ENCODE data around the gene SESN1.

The SESN1 gene

DNA sequence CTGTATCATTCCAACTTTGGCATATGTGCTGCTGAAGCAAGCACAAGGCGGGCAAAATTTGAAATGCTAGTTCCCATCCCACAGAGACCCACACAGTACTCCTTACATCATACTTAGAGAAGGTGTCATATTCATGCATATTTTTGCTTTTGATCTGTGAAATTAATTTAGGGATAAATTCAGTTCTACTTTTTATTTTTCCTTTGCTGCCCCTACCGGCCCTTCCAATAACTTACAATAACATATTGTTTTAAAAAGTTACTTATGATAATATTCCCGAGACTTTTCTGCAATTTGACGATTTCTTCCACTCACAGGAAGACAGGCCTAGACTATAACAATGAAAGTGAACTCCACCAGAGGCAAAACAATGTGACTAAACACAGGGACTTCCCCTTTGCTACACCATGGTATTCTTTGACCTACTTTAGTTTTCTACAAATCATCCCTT, 35.0 kb downstream of the SESN1 start:
- DNase-seq (ENCODE audit: low read depth): peak; percentile 24
- no peak overlapping the region for H3K4me3 ChIP-seq (ENCODE audit: low read length)

DNA sequence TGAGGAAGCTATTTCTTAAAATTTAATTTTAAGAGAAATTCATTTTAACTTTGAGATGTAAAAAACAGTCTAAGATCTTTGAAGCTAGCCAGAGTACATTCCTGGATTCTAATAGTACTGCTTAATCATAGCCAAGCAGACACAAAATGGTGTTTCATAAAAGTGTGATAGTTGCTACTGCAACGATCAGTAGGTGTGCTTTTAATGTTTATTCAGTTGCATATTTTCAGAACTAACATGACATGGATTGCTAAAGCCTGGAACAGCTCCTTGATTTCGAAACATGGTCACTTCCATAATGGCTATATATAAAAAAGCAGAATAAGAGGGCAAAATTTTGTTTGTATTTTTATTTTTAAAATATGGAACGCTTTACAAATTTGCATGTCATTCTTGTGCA, 35.5 kb downstream of the SESN1 start:
- TF ChIP-seq, protein P1, sequence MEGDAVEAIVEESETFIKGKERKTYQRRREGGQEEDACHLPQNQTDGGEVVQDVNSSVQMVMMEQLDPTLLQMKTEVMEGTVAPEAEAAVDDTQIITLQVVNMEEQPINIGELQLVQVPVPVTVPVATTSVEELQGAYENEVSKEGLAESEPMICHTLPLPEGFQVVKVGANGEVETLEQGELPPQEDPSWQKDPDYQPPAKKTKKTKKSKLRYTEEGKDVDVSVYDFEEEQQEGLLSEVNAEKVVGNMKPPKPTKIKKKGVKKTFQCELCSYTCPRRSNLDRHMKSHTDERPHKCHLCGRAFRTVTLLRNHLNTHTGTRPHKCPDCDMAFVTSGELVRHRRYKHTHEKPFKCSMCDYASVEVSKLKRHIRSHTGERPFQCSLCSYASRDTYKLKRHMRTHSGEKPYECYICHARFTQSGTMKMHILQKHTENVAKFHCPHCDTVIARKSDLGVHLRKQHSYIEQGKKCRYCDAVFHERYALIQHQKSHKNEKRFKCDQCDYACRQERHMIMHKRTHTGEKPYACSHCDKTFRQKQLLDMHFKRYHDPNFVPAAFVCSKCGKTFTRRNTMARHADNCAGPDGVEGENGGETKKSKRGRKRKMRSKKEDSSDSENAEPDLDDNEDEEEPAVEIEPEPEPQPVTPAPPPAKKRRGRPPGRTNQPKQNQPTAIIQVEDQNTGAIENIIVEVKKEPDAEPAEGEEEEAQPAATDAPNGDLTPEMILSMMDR (conservative IDR thresholded peaks at IDR 0.05; ENCODE audit: low read length): no peak
- DNase-seq (ENCODE audit: low read depth): peak; percentile 31
- H3K4me3 ChIP-seq (ENCODE audit: low read length): no peak overlapping the region

More for the DNA sequence above, 35.0 kb downstream of the SESN1 start:
- TF ChIP-seq, protein P1 (conservative IDR thresholded peaks at IDR 0.05; ENCODE audit: low read length): no peak

DNA sequence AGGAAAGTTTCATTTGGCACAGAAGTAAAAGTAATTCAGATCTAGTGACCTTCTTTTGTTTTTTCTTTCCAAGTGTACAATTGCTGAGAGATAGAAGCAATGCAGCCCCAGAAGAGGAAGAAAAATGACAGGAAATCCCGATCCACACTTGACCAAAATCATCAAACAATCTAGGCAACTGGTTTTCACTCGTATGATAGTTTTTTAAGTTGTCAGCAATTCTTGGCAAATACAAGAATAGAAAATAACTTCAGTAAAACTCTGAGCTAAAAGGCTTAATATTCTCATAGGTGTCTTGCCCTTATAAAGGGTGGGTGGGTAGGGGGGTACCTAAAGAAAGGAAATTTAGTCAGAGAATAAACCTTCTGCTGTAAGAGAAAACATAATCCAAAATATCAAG, 36.0 kb downstream of the SESN1 start:
- TF ChIP-seq, protein P1 (conservative IDR thresholded peaks at IDR 0.05; ENCODE audit: low read length): no peak
- no peak overlapping the region for H3K4me3 ChIP-seq (ENCODE audit: low read length)
- DNase-seq (ENCODE audit: low read depth): no peak

DNA sequence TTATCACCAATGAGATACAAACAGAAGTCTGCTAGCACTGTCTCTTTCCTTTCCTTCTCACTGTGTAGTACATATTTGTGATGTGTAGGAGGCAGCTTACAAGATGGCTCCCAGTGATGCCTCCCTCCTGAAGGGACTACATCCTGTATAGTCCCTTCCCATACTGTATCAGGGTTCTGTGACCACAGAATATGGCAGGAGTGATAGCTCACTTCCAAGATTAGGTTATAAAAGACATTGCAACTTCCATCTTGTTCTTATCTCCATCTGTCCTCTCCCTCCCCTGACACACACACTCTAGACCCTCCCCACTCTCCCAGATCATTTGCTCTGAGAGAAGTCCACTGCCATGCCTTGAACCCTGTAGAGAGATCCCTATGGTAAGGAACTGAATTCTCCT, 38.0 kb downstream of the SESN1 start:
- TF ChIP-seq, protein P1 (conservative IDR thresholded peaks at IDR 0.05; ENCODE audit: low read length): no peak
- no peak overlapping the region for H3K4me3 ChIP-seq (ENCODE audit: low read length)
- no peak for DNase-seq (ENCODE audit: low read depth)

DNA sequence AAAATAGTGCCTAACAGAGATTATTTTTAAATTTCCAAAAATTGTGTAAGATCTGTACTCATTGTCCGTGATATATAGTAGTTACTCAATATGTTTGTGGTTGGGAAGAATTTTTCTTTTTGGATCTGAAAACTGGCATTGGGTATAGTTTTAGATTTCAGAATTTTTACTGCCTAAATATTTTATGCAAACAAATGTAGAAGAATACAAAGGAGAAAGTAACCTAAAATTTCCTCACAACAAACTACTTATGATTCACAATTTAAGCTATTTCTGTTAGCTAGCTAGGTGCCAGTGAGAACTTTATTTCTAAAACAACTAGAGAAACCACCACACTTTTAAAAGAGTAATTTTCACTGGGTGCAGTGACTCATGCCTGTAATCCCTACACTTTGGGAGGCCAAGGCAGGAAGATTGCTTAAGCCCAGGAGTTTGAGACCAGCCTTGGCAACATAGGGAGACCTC, 38.8 kb downstream of the SESN1 start:
- H3K4me3 ChIP-seq (ENCODE audit: low read length): no peak overlapping the region
- TF ChIP-seq, protein P1 (conservative IDR thresholded peaks at IDR 0.05; ENCODE audit: low read length): no peak
- peak; percentile 78 for DNase-seq (ENCODE audit: low read depth)

DNA sequence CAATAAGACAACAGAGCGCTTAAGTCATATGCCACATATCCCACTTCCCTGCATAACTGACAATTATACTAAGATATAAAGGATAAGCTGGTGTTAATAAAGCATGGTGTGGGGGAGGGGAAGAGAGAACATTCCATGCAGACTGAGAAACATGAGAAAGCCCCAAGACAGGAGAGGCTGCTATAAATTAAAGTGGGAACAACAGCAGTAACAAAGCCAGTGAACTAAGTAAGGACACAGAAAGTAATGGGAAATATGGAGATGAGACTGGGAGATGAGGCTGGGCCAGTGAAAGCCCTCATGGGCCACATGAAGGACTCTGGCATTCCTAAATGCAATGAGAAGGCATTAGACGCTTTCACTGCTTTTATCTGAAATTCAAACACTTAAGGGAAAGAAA, 41.3 kb downstream of the SESN1 start:
- DNase-seq (ENCODE audit: low read depth): peak; percentile 29
- TF ChIP-seq, protein P1 (conservative IDR thresholded peaks at IDR 0.05; ENCODE audit: low read length): no peak

DNA sequence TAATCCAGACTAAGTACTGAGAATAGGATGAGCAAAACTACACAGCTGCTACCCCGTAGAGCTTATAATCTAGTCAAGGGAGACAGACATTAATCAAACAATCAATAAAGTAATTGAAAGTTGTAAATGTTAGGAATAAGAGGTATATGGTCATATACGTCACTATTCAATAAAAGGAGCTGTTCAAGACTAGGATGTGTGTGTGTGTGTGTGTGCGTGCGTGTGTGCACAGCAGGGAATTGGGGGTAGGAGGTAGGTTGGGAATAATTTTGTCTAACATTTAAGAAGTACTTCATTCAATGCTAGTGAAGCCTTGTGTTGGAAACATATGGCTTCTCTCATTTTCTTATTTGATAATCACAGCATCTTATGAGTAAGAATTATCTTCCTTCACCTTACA, 41.8 kb downstream of the SESN1 start:
- TF ChIP-seq, protein P1 (conservative IDR thresholded peaks at IDR 0.05; ENCODE audit: low read length): no peak
- no peak overlapping the region for H3K4me3 ChIP-seq (ENCODE audit: low read length)
- no peak for DNase-seq (ENCODE audit: low read depth)

More for the DNA sequence above, 41.3 kb downstream of the SESN1 start:
- H3K4me3 ChIP-seq (ENCODE audit: low read length): no peak overlapping the region
